HepG2 (cell line): ENCODE measurements around the gene VAMP8. TPM values are rescaled to one million over a fixed set of nuclear protein-coding genes. Genes with fewer than 3 reads are reported as not detected.

Source experiments
- HOXA9 ChIP-seq: sonication (generic); formaldehyde crosslinking; IDR thresholded peaks from 2 replicates; pipeline ENCODE4 v1.8.1; 2022; ENCODE audit warnings: missing genetic modification reagents, mild to moderate bottlenecking, moderate library complexity, borderline replicate concordance
- PAWR ChIP-seq: sonication (generic); formaldehyde crosslinking; IDR thresholded peaks from 2 replicates; pipeline ENCODE4 v1.4.0; 2020; ENCODE audit warnings: missing genetic modification reagents, mild to moderate bottlenecking, borderline replicate concordance
- SP2 ChIP-seq: sonication (generic); formaldehyde crosslinking; IDR thresholded peaks from 2 replicates; pipeline ENCODE4 v1.5.1; 2020; ENCODE audit warnings: mild to moderate bottlenecking, missing genetic modification reagents
- YY1 ChIP-seq: IDR thresholded peaks from 2 replicates; pipeline ENCODE4 v1.6.1; 2011; ENCODE audit warnings: low read length, low read depth, moderate library complexity, mild to moderate bottlenecking; ENCODE audit not compliant: insufficient read depth, insufficient replicate concordance
- ZEB1 ChIP-seq: IDR thresholded peaks from 2 replicates; pipeline ENCODE4 v1.6.1; 2012; ENCODE audit warnings: mild to moderate bottlenecking, low read depth, inconsistent platforms; ENCODE audit not compliant: insufficient replicate concordance
- ZNF609 ChIP-seq: sonication (generic); formaldehyde crosslinking; IDR thresholded peaks from 2 replicates; pipeline ENCODE4 v1.4.0; 2020; ENCODE audit warnings: mild to moderate bottlenecking, missing genetic modification reagents, borderline replicate concordance
- polyA plus RNA-seq, 8 experiments: library from polyadenylated mRNA; depleted of rRNA in 3 of 8; stranded (reverse) in 7 of 8; unstranded in 1 of 8; fragments of >200 nt; fragmentation: Illumina TruSeq in 4 of 8; extraction: Trizol in 4 of 8; gene quantifications; 2 replicates each; pipeline versions ENCODE4 v1.2.1 to v1.2.3, GENCODE V29; 2011 to 2016; ENCODE audit warnings: low read depth in 4 of 8, missing spikeins in 1 of 8, mixed read lengths in 1 of 8; ENCODE audit not compliant: insufficient read depth in 1 of 8
- total RNA-seq, 5 experiments: library from RNA; depleted of rRNA; stranded (reverse); fragments of >200 nt; fragmentation: Illumina TruSeq; extraction: Trizol; gene quantifications; 2 replicates each; pipeline ENCODE4 v1.2.3, GENCODE V29; 2016; ENCODE audit warnings: low read depth in 1 of 5
- TF ChIP-seq, protein P1 (sequence below): sonication (generic); formaldehyde crosslinking; IDR thresholded peaks from 2 replicates; pipeline ENCODE4 v1.5.0; 2020; ENCODE audit warnings: mild to moderate bottlenecking, missing genetic modification reagents
- TF ChIP-seq, protein P2 (sequence below), 2 experiments: fragments of 450-650 bp in 1 of 2; sonication (generic) in 1 of 2; formaldehyde crosslinking in 1 of 2; IDR thresholded peaks; 2 replicates each; pipeline versions ENCODE4 v1.6.1 to v1.8.0; 2016 to 2022; ENCODE audit warnings: antibody characterized with exemption in 1 of 2, mild to moderate bottlenecking in 1 of 2, missing genetic modification reagents in 1 of 2
- TF ChIP-seq, protein P3 (sequence below): sonication (generic); formaldehyde crosslinking; IDR thresholded peaks from 2 replicates; pipeline ENCODE4; 2020; ENCODE audit warnings: missing genetic modification reagents, mild to moderate bottlenecking, borderline replicate concordance

VAMP8 gene
- total and polyA plus RNA-seq, 2 of the 13 experiments (the other 11 are each of a cell fraction or from before 2014, with no cell fraction given), result 83.3 to 157 TPM

GRCh38 chr2:85584354-85584856 lies 7.0 kb downstream of the VAMP8 start, which contains the start of gene VAMP5 (continued):
- TF ChIP-seq YY1 (peak; percentile 78), HOXA9 (peak; percentile 64; the same call in 1 of the 2 replicates), ZEB1 (no peak), PAWR (CRISPR knock-in tag) (no peak), SP2 (CRISPR knock-in tag) (no peak), ZNF609 (peak; percentile 74)
- TF ChIP-seq, protein P1, sequence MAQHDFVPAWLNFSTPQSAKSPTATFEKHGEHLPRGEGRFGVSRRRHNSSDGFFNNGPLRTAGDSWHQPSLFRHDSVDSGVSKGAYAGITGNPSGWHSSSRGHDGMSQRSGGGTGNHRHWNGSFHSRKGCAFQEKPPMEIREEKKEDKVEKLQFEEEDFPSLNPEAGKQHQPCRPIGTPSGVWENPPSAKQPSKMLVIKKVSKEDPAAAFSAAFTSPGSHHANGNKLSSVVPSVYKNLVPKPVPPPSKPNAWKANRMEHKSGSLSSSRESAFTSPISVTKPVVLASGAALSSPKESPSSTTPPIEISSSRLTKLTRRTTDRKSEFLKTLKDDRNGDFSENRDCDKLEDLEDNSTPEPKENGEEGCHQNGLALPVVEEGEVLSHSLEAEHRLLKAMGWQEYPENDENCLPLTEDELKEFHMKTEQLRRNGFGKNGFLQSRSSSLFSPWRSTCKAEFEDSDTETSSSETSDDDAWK, result no peak
- TF ChIP-seq, protein P2, sequence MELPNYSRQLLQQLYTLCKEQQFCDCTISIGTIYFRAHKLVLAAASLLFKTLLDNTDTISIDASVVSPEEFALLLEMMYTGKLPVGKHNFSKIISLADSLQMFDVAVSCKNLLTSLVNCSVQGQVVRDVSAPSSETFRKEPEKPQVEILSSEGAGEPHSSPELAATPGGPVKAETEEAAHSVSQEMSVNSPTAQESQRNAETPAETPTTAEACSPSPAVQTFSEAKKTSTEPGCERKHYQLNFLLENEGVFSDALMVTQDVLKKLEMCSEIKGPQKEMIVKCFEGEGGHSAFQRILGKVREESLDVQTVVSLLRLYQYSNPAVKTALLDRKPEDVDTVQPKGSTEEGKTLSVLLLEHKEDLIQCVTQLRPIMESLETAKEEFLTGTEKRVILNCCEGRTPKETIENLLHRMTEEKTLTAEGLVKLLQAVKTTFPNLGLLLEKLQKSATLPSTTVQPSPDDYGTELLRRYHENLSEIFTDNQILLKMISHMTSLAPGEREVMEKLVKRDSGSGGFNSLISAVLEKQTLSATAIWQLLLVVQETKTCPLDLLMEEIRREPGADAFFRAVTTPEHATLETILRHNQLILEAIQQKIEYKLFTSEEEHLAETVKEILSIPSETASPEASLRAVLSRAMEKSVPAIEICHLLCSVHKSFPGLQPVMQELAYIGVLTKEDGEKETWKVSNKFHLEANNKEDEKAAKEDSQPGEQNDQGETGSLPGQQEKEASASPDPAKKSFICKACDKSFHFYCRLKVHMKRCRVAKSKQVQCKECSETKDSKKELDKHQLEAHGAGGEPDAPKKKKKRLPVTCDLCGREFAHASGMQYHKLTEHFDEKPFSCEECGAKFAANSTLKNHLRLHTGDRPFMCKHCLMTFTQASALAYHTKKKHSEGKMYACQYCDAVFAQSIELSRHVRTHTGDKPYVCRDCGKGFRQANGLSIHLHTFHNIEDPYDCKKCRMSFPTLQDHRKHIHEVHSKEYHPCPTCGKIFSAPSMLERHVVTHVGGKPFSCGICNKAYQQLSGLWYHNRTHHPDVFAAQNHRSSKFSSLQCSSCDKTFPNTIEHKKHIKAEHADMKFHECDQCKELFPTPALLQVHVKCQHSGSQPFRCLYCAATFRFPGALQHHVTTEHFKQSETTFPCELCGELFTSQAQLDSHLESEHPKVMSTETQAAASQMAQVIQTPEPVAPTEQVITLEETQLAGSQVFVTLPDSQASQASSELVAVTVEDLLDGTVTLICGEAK (IDR thresholded peaks at IDR 0.05), result no peak
- TF ChIP-seq, protein P2 (CRISPR knock-in tag; IDR thresholded peaks at IDR 0.05), result peak; percentile 63
- TF ChIP-seq, protein P3, sequence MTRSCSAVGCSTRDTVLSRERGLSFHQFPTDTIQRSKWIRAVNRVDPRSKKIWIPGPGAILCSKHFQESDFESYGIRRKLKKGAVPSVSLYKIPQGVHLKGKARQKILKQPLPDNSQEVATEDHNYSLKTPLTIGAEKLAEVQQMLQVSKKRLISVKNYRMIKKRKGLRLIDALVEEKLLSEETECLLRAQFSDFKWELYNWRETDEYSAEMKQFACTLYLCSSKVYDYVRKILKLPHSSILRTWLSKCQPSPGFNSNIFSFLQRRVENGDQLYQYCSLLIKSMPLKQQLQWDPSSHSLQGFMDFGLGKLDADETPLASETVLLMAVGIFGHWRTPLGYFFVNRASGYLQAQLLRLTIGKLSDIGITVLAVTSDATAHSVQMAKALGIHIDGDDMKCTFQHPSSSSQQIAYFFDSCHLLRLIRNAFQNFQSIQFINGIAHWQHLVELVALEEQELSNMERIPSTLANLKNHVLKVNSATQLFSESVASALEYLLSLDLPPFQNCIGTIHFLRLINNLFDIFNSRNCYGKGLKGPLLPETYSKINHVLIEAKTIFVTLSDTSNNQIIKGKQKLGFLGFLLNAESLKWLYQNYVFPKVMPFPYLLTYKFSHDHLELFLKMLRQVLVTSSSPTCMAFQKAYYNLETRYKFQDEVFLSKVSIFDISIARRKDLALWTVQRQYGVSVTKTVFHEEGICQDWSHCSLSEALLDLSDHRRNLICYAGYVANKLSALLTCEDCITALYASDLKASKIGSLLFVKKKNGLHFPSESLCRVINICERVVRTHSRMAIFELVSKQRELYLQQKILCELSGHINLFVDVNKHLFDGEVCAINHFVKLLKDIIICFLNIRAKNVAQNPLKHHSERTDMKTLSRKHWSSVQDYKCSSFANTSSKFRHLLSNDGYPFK, result 0 out of 2 replicates have a peak, but pooled peaks have one; percentile 32
